HG02763 (cell line): ENCODE data around the gene TCAP.

ENCODE experiments used
- ATAC-seq: cut with Tn5 transposase; IDR thresholded peaks from one replicate; pipeline ENCODE4 v1.9.1; 2021; ENCODE audit warnings: mild to moderate bottlenecking, moderate library complexity; ENCODE audit not compliant: unreplicated experiment

Gene TCAP

DNA sequence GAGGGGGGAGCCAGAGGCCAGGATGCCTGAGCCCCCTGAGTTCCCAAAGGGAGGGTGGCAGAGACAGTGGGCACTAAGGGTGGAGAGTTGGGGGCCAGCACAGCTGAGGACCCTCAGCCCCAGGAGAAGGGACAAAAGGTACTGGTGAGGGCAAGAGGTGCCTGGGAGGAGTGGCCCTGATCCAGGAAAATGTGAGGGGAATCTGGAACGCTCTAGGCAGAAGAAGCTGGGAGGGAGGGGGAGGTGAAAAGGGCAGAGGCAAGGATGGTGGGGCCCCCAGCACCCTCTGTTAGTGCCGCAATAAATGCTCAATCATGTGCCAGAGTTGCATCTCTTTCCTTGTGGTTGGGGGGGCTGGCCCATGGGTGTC lies 1.1 kb downstream of the TCAP start:
- ATAC-seq, result no peak

DNA sequence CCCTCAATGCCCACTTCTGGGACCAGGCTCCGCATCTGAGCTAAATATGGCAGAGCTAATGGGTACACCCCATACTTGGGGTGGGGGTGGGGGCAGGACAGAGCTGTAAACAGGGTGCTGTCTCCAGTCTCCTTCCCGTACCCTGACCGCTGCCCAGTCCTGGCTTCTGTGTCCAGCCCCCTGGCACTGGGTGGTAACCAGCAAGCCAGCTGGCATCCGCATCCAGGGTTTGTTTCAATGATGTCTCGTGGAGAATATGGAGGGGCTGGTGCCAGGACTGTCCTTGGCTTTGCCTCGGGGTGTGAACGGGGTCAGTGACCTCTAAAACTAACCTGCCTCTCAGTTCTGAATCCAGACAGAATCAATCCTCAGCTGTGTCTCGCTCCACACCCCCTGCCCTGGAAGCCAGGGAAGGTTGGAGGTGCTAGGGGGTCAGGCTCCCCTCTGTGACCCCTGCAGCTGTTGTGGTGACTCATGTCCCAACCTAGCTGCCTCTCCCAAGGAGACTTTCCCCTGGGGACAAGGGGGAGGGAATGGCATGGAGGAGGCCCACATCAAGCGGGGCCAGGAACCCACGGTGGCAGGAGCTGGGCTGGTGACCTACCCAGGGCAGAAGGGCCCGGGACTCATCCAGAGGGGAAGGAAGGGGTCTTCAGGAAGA lies 1.6 kb downstream of the TCAP start:
- ATAC-seq, result no peak

DNA sequence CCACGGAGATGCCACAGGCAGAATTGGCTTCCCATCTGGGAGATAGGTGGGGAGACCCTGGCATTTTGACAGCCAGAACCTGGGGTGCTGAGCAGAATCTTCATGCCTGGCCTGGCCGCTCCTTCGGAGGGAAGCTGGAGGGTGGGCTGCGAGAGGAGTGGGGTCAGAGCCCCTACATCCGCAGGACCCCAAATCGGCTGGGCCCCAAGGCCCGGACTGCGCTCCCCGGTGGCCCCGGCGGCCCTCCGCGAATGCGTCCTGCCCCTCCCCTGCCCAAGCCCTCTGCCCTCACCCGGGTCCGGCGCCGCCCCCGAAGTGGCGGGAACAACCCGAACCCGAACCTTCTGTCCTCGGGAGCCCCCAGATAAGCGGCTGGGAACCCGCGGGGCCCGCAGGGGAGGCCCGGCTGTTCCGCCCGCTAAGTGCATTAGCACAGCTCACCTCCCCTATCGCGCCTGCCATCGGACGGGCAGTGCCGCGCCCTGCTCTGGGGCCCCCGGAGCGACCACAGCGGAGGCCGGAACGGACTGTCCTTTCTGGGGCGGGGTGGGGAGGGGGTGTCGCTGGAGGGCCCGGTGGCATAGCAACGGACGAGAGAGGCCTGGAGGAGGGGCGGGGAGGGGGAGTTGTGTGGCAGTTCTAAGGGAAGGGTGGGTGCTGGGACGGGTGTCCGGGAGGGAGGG lies 2.3 kb downstream of the TCAP start:
- ATAC-seq, result no peak

DNA sequence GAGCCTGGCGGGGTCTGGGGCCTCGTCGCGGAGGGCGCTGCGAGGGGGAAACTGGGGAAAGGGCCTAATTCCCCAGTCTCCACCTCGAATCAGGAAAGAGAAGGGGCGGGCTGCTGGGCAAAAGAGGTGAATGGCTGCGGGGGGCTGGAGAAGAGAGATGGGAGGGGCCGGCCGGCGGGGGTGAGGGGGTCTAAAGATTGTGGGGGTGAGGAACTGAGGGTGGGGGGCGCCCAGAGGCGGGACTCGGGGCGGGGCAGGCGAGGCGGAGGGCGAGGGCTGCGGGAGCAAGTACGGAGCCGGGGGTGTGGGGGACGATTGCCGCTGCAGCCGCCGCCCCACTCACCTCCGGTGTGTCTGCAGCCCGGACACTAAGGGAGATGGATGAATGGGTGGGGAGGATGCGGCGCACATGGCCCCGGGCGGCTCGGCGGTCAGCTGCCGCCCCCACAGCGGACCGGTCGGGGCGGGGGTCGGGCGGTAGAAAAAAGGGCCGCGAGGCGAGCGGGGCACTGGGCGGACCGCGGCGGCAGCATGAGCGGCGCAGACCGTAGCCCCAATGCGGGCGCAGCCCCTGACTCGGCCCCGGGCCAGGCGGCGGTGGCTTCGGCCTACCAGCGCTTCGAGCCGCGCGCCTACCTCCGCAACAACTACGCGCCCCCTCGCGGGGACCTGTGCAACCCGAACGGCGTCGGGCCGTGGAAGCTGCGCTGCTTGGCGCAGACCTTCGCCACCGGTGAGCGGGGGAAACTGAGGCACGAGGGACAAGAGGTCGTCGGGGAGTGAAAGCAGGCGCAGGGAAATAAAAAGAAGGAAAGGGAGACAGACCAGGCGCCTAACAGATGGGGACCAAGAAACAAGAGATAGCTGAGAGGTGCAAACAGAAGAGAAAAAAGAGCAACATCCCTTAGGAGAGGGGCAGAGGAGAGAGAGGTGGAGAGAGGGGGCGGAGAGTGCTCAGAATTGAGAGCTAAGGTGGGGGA lies 3.1 kb downstream of the TCAP start, which contains the start of gene PNMT:
Gene PNMT, plus strand, starts transcription at position 509 of the 980 bp plus-strand sequence. Its CDS starts 23 bp downstream, at position 532.
- ATAC-seq, result no peak

DNA sequence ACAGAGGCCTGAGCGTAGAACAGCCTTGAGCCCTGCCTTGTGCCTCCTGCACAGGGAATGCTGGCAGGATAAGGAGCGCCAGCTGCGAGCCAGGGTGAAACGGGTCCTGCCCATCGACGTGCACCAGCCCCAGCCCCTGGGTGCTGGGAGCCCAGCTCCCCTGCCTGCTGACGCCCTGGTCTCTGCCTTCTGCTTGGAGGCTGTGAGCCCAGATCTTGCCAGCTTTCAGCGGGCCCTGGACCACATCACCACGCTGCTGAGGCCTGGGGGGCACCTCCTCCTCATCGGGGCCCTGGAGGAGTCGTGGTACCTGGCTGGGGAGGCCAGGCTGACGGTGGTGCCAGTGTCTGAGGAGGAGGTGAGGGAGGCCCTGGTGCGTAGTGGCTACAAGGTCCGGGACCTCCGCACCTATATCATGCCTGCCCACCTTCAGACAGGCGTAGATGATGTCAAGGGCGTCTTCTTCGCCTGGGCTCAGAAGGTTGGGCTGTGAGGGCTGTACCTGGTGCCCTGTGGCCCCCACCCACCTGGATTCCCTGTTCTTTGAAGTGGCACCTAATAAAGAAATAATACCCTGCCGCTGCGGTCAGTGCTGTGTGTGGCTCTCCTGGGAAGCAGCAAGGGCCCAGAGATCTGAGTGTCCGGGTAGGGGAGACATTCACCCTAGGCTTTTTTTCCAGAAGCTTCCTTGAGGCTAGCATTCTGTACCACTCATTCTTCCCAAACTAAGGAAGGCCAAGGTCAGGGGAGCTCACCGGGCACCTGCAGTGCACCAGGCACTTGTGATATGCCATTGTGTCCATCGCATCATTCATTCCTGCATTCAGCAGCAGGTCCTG lies 5.0 kb downstream of the TCAP start:
- no peak for ATAC-seq

DNA sequence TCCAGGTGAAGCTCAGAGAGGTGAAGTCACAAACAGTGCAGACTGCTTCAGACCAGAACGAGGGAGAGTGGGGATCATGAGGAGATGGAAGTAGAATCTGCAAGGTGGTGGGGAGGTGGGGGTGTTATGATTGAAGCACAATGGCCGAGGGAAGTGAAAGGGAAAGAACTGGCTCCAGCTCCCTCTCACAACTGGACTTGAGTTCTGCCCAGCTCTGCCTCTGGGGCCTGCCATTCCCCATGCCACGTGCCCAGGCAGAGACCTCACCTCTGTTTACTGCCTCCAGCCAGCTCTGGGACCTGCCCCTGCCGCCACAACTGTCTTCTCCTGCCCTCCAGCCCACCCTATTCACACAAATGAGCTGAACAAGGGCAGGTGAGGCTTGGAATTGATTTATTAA lies 5.6 kb downstream of the TCAP start:
- no peak for ATAC-seq

DNA sequence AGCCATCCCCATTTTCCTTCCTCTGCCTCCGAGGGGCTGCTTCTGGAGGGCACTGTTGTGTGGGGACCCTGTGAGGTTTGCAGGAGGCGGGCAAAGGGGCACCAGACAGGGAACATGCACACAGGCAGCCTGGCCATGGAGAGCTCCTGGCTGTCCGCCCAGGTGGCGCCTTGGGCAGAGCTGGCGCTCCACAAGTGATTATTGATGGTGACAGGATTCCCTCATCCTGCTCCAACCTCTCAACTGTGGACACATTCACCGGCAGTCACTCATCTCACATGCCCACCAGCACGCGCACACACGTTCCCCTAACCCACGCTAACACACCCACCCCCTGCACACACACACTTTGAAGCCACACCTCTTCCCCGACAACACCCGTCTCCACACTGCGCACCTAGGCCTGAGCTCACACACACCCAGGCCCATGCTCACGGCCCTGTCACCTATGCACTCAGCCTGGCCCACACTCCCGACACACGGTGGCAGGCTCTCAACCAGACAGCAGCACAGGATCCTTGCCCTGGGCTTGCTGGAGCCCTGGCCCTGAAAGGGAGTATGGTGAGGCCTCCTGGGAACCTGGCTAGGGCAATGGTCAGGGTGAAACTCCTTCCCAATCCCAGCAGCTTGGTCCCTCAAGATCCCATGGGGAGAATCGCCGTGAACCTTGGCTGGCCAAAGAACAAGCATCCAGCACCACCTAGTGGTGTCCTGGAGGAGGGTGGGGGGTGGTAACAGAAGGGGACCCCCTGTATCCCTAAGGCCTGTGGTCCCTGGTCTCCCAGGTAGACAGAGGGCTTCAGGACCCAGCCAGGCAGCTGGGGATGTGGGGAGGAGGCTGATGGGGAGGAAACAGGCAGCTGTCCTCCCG lies 6.7 kb downstream of the TCAP start:
- ATAC-seq, result no peak

DNA sequence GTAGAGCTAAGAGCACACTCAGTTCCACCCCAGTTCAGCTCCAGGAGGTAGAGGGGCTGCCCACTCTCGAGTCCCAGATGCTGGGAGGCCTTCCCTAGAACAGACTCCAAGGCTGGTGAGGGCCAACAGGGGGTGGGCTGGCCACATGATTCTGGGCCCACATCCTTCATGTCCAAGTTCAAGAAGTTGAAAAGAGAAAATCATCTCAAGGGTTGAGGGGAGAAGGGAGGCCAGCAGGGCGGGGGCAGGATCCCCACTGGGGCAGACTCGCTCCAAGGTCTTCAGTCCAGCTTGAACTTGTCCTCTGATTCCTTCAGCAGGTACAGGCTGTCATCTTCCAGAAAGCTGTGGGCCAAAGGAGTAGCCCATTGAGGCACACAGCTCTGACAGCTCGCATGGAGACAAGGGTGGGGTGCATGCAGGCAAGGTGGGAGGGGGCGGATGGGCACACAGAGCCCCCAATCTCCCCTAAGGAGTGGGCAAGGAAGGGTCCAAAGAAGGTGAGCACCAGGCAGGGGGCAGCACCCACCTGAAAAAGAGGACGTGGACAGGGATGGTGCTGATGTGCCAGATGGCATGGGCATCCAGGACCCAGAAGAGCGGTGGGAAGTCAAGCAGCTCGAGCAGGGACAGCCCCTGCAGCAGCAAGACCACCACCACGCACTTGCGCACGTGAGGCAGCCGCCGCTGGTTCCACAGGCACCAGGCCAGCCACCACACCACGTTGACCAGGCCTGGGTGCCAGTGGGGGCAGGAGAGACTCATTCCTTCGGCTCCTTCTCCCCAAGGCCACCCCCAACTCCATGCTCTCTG lies 7.6 kb downstream of the TCAP start:
- ATAC-seq, result no peak

DNA sequence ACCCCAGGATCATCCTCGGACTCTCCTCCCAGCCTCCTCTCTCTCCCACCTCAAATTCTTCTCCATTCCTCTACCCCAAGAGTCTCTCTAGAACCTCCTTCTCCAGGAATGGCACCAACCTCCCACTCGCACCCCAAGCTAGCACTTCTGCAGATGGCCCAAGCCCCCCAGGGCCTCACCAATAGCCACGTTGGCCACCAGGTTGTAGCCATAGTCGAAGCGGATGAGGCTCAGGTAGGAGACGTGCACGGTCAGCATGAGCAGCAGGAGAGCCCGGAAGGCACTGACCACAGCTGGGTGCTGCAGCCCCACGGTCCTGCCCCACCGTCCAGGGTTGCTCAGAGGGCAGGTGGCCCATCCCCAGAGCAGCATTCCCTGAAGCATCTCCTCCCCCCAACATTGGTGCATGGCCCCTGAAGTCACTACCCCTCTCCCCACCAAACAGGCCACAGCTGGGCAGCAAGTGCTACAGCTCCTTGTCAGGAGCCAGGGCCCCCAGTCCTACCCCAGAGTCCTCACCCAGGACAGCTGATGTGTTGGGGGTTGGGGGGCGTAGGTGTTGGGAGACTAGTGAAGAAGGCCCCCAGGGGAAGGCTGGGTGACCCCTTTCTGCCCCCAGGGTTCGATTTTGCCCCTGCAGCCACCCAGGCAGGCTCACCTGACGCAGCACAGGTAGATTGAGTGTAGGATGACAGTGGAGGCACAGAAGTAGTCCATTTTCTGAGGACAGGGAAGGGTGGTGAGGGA lies 8.4 kb downstream of the TCAP start:
- no peak for ATAC-seq

DNA sequence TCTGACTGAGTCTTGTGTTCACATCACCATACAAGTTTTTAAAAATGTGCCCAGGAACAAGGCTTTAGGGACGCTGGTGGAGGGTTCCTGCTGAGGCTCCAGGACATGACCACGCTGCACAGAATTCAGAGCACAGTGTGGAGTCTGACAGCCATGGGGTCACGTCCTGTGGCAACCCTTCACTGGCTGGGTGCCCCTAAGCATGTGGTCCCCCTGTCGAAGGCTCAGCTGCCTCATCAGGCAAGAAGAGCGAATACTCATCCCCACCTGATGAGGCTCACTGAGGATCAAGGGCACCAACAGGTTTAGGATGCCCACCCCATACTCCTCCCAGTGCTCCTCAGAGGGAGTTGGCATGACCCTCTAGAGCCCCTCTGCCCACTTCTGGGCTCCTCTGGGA lies 9.0 kb downstream of the TCAP start:
- ATAC-seq, result no peak

DNA sequence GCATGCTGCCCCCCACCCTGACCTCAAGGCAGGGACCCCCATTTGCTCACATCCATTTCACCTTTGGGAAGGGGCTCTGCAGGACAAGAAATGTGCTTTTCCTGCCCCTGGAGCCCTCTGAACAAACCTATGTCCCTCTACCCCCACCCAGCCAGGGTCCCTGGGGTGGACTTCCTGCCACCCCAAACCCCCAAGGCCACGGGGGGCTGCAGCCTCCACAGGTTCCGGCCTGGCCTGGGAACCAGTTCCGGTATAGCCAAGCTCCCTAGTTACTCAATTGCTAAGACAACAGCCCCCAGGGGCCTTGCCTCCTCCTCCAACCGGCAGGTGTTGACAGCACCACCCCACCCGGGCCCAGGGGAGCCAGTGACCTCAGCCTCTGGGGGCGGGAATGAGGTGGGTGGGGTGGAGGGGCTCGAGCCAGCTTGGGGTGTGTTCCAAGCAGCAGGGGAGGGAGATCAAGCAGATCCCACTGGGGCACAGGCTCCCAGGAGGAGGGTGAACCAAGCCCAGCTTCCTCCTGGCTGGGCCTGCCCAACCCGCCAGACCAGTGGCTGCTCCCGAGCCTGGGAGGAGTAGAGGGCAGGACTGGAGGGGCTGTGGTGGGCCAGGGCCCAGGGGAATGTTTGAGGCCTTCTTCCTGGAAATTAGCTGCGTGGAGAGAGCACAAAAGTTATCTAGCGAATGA lies 9.7 kb downstream of the TCAP start:
- no peak for ATAC-seq

DNA sequence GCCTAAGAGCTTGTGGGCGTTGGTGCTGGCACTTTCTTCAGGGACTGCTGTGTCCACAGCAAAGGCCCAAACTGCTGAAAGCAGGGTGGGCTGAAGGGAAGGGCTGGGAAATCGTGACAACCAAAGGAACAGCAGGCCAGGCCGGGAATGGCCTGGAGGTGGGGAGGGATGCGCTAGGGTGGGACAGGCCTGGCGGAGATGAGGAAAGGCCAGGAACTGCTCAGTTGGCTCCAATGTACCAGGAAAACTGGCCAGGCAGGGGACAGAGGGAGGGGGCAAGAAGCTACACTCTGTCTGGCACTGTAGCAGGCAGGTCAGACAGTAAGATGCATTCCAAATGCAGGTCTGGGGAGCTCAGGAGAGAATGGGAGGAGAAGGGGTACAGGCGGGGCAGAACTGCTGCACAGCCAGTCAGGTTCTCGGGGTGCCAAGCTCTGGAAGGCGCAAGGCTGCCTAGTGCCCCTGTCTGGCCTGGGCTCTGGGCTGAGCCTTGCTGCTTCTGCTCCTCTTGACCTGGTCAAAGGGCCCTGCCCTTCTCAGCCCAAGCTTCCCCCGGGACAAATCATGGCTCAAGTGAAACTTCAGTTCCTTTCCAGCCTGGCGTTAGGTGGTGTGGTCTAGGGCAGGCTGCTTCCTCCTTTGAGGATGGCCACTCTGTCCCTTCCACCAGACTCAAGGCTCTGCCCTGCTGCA lies 10.4 kb downstream of the TCAP start:
- no peak for ATAC-seq

DNA sequence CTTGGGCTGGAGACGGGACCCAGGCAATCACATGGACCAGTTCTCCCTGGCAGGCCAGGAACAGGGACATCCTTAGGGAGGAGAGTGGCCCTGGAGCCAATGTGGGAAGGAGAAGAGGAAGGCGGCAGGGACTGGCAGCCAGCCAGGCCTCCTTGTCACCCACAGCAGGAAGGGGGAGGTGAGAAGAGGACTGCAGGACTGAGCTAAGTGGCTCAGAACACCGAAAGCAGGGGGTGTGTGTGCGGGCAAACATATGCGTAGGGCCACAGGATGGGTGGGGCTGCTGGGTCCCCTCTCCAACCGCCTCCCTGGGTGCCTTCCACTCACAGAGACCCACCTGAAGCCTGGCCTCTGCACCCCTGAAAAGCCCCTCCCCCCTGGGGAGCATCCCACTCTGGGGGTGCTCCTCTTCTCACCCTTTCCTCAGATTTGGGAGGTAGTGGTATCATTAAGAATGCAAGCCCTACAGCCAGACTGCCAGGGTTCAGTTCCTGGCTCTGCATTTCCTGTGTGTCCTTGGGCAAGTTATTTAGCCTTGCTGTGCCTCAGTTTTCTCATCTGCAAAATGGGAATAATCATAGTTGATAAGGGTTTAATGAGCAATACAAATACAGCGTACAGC lies 11.2 kb downstream of the TCAP start:
- no peak for ATAC-seq

DNA sequence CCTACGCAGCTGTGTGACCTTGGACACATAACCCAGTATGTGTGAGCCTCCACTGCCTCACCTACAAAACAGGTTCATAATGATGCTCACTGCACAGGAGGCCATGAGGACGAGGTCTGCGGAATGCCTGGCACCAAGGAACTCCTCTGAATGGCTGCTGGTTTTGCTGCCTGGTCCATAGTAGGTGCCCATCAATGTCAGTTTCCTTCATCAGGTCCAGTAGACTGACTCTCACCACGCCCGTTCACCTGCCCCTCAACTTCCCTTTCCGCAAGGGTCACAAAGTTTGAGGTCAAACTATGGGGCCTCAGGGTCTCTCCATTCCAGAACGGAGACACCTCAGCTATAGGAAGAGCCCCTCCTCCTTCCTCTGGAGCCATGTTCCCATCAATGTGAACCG lies 11.9 kb downstream of the TCAP start:
- ATAC-seq, result no peak

DNA sequence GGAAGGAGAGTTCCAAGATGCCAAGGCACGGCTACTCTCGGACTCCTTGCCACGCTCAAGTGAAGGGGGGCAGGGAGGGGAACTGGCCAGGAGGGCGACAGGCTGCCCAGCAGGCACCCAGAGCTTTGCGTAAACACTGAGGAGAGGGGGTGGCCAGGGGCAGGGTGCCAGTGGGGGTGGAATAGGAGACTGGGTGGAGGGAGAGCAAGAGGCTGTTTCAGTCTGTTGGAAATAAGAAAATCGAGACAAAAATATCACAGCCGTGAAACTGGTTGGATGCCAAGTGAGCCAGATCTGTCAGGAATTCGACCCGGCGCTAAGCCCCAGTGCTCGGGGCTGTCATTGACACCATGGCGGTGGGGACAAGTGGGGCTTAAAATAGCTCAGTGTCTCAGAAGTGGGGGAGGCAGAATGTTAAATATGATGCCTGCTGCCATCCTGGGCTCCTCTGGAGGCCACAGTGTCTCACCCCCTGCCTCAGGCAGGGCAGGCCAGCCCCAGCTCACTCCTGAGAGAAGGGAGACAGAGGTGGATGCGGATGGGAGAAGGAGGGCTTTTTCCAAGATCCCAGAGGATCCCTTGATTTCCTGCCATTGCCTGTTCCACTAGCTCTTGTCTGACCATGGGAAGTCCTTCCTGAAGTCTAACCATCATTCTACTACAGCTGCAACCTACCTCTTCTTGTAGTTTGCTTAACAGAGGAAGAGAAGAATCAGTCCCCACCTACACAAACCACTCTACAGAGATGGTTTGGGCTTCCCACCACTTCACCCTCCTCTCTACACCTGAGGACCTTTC lies 12.6 kb downstream of the TCAP start:
- ATAC-seq, result no peak
